ENCODE data around the gene XIRP1.

GRCh38 chr3:39191773-39192172 lies 622 bp downstream of the XIRP1 start:
- TF ChIP-seq GATA1 (IDR thresholded peaks at IDR 0.05; ENCODE audit: low read depth, low read length) = no peak
- no peak for TF ChIP-seq POLR2A (IDR thresholded peaks at IDR 0.05; ENCODE audit: low read length)

Data from erythroblast (primary cell).